ENCODE data around the gene TMEM108.

DNA sequence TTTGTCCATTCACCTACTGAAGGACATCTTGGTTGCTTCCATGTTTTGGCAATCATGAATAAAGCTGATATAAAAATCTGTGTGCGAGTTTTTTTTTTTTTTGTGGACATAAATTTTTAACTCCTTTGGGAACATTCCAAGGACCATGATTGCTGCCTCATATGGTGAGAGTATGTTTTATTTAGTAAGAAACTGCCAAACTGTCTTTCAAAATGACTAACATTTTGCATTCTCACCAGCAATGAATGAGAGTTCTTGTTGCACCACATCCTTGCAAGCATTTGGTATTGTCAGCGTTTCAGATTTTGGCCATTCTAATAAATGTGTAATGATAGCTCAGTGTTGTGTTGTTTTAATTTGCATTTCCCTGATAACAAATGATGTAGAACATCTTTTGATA lies 12.7 kb downstream of the TMEM108 start:
- no peak for TF ChIP-seq RAD21 (IDR thresholded peaks at IDR 0.05; ENCODE audit: insufficient read depth, low read depth, low read length)
- TF ChIP-seq CTCF (IDR thresholded peaks at IDR 0.05 in 2 of 3, conservative IDR thresholded peaks at IDR 0.05 in 1 of 3; ENCODE audit: control insufficient read depth in 2 of 3, extremely low read depth in 1 of 3, insufficient read depth in 1 of 3, low read depth in 3 of 3, low read length in 3 of 3): no peak
- TF ChIP-seq JUND (IDR thresholded peaks at IDR 0.05; ENCODE audit: low read depth, low read length): no peak
- TF ChIP-seq POLR2AphosphoS5 (IDR thresholded peaks at IDR 0.05; ENCODE audit: low read length): no peak
- no peak for TF ChIP-seq SRF (IDR thresholded peaks at IDR 0.05; ENCODE audit: low read depth in 2 of 2, low read length in 2 of 2)
- TF ChIP-seq SREBF2 (IDR thresholded peaks at IDR 0.05; ENCODE audit: low read length): no peak
- TF ChIP-seq FOS (IDR thresholded peaks at IDR 0.05; ENCODE audit: borderline replicate concordance, extremely low read depth, insufficient read length): no peak
- TF ChIP-seq MAX (IDR thresholded peaks at IDR 0.05; ENCODE audit: low read depth, low read length): no peak
- TF ChIP-seq ATF7 (IDR thresholded peaks at IDR 0.05; ENCODE audit: low read depth): no peak
- no peak for TF ChIP-seq MEF2A (IDR thresholded peaks at IDR 0.05; ENCODE audit: insufficient read depth, low read depth, low read length)
- TF ChIP-seq, protein P1, sequence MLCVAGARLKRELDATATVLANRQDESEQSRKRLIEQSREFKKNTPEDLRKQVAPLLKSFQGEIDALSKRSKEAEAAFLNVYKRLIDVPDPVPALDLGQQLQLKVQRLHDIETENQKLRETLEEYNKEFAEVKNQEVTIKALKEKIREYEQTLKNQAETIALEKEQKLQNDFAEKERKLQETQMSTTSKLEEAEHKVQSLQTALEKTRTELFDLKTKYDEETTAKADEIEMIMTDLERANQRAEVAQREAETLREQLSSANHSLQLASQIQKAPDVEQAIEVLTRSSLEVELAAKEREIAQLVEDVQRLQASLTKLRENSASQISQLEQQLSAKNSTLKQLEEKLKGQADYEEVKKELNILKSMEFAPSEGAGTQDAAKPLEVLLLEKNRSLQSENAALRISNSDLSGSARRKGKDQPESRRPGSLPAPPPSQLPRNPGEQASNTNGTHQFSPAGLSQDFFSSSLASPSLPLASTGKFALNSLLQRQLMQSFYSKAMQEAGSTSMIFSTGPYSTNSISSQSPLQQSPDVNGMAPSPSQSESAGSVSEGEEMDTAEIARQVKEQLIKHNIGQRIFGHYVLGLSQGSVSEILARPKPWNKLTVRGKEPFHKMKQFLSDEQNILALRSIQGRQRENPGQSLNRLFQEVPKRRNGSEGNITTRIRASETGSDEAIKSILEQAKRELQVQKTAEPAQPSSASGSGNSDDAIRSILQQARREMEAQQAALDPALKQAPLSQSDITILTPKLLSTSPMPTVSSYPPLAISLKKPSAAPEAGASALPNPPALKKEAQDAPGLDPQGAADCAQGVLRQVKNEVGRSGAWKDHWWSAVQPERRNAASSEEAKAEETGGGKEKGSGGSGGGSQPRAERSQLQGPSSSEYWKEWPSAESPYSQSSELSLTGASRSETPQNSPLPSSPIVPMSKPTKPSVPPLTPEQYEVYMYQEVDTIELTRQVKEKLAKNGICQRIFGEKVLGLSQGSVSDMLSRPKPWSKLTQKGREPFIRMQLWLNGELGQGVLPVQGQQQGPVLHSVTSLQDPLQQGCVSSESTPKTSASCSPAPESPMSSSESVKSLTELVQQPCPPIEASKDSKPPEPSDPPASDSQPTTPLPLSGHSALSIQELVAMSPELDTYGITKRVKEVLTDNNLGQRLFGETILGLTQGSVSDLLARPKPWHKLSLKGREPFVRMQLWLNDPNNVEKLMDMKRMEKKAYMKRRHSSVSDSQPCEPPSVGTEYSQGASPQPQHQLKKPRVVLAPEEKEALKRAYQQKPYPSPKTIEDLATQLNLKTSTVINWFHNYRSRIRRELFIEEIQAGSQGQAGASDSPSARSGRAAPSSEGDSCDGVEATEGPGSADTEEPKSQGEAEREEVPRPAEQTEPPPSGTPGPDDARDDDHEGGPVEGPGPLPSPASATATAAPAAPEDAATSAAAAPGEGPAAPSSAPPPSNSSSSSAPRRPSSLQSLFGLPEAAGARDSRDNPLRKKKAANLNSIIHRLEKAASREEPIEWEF (IDR thresholded peaks at IDR 0.05; ENCODE audit: insufficient replicate concordance, low read depth, low read length): no peak
- TF ChIP-seq TBL1XR1 (IDR thresholded peaks at IDR 0.05; ENCODE audit: low read depth, low read length): no peak
- no peak for TF ChIP-seq BCLAF1 (IDR thresholded peaks at IDR 0.05)
- TF ChIP-seq SMC3 (IDR thresholded peaks at IDR 0.05; ENCODE audit: borderline replicate concordance, low read length): no peak

All from GM12878 (cell line).